ENCODE data around the gene BAIAP2.
A peak's percentile ranks its signal among the peaks of the same experiment; 100 is the strongest.
"Not testable (repeated sequence)": the region's sequence is repeated elsewhere in the genome, so short reads cannot be mapped to it uniquely, and the experiment has no call there.

BAIAP2 gene

DNA sequence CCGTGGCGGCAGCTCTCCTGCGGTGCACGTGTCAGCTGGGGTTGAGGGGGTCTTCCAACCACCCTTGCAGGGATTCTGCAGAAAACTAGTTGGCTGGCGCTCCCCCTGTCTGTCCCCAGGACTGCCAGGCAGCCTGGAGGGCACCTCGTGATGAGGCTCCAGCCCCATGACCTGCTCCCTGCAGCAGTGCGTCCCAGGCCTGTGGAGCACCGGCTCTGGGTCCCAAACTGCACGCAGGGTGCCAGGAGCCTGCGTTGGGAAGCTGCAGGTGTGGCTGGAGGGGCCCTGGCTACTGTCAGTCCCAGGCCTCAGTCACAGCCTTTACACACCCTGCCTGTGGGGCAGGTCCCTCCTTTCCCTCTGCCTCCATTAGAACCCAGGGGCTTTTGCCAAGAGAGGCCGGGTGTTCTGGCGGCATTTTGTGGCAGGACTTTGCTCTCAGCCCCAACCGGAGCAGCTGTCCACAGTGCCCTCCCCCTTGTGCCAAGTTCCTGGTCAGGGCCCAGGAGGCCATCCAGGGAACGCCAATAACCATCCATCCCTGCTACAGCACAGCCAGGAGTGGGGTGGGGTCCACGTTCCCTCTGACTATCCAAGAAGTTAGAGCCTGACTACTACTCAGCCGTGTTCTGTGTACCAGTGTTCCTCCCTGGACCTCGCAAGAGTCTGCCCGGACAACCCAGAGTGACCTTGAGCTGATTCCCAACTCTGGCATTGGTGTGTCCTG lies 34.2 kb upstream of the BAIAP2 start:
- DNase-seq (ENCODE audit: low read depth) = no peak

DNA sequence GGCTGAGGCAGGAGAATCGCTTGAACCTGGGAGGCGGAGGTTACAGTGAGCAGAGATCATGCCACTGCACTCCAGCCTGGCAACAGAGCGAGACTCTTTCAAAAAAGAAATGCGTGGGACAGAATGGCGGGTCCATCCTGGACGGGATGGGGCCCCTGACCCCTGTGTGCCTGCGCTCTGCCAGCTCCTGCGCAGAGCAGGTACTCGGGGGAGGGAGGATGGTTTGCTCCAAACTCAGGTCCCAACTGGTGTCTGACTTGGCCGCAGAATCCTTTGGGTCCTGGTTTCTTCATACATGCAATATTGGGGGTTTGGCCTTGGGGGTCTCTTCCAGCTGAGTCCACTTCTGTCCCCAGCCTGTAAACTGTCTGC lies 33.0 kb upstream of the BAIAP2 start:
- DNase-seq (ENCODE audit: low read depth) = no peak

DNA sequence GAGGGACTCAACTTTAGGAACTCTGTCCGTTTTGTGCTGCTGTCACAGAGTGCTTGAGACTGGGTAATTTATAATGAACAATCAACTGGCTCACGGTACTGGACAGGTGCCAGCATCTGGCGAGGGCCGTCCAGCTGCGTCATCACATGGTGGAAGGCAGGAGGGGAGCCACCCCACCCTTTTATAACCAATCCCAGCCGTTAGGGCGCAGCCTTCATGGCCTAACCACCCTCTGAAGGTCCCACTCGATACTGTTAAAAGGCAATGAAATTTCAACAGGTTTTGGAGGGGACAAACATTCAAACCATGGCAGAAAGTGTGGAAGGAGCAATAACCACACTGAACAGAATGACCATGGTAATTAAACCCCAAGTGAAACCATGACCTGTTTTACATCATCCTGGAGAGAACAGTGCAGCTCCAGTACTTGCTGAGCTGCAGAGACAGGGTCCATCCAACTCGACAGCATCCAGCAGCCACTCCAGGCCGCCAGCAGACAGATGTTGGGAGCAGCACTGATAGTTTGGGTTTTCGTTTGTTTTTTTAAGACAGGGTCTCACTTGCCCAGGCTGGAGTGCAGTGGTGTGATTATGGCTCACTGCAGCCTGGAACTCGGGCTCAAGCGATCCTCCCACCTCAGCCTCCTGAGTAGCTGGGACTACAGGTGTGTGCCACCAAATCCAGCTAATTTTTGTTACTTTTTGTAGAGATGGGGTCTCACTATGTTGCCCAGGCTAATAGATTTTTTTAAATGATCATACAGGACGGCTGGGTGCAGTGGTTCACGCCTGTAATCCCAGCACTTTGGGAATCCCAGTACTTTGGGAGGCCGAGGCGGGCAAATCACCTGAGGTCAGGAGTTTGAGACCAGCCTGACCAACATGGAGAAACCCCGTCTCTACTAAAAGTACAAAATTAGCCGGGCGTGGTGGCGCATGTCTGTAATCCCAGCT lies 32.3 kb upstream of the BAIAP2 start:
- DNase-seq (ENCODE audit: low read depth) = no peak

DNA sequence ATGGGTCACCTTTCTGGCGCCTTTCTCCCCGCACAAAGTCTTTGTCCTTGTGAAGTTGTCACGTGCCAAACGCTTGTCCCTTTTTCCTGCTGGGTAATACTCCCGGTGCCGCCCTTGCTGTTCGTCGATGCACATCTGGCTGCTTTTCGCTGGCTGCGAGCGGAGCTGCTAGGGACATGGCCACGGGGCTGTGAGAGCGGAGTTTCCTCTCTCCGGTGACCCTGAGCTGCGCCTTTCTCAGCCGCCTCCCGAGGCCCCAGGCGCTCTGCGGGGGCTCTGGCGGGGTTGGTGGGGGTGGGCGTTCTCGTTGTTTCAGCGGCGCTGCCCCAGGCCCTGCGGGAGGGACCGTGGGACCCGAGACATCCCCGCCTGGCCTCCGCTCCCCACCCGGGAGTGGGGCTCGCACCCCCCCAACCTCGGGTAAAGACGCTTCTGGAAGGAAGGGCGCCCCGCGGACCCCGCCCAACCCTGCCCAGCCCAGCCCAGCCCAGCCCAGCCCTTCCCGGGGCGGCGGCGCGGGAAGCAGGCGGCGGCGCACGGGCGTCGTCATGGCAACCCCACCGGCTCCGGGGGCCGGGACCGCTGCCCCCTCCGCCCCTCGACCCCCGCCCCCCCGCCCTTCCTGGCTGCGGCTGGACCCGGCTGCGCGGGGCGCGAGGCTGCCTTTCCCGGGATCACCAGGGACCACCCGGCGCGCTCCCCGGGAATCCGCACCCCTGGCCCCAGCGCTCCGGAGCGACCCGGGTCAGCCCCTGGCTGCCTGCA lies 31.1 kb upstream of the BAIAP2 start:
- no peak for DNase-seq (ENCODE audit: low read depth)

DNA sequence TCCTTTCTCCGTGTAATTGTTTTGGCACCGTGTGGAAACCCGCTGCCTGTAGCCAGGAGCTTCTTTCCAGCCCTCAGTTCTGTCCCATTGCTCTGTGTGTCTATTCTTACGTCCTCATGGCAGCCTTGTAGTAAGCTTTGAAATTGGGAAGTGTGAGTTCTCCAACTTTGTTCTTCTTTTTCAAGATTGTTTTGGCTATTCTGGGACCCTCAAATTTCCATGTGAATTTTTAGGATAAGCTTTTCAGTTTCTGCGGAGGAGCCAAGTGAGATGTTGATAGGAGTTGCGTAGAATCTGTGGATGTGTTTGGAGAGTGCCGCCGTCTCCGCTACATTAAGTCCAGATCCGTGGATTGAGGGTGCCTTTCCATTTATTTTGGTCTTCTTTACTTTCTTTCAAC lies 28.1 kb upstream of the BAIAP2 start:
- DNase-seq (ENCODE audit: low read depth) = no peak

DNA sequence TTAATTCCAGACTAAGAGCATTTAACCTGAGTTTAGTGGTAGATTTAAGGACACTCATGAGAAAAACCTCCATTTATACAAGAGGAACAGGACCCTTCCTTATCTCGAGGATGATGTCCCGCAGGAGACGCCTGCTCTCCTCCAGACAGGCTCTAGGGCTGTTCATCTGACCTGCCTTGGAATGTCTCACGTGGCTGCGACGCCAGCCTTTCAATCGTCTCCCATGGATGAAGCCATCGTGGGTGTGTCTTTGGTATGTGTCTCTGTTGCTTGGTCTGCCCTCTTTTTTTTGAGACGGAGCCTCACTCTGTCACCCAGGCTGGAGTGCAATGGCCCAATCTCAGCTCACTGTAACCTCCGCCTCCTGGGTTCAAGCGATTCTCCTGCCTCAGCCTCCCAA lies 26.8 kb upstream of the BAIAP2 start:
- DNase-seq (ENCODE audit: low read depth) = no peak

DNA sequence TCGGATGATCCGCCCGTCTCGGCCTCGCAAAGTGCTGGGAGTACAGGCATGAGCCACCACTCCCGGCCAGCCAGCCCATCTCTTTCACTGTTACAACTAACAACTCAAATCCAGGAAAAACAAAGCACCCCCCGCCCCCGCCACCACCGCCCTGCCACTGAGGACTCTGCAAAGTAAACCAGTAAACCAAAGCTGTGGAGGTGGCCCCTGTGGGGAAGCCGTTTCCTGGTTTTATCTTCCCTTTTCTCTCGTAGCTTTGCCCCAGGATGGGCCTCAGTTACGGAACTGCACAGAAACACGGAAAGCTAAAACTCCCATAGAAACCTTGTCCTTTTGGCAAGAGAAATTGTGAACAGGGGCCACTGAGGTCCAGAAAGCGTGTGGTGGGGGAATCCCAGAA lies 25.8 kb upstream of the BAIAP2 start:
- no peak for DNase-seq (ENCODE audit: low read depth)

DNA sequence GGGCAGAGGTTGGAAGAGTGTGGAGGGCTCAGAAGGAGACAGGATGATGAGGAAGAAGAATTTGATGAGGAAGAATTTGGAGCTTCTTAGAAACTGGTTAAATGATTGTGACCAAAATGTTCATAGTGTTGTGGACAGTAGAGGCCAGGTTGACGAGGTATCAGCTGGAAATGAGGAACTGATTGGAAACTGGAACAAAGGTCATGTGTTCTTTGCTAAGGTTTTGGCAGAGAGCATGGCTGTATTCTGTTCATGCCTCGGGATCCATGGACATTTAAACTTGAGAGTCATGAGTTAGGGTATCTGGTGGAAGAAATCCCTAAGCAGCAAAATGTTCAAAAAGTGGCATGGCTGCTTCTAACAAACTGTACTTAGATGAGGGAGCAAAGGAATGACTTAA lies 24.0 kb upstream of the BAIAP2 start:
- DNase-seq (ENCODE audit: low read depth) = no peak

DNA sequence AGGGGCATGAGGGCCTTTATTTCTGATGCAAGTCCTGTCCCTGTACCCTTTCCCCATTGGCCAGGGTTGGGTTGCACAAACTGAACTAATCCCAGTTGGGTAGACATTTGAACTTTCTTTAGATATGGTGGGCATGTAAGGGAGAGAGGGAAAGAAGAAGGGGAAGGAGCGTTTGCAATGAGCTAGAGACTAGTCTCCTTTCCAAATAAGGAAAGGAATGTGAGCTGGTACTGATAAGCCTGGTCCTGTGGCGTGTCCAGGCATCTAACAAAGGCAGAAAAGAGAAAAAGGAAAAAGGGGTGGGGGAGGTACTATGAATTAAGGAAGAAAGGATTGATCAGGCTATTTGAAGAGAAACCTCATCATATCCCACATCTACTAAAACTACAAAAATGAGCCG lies 23.0 kb upstream of the BAIAP2 start:
- DNase-seq (ENCODE audit: low read depth) = no peak

DNA sequence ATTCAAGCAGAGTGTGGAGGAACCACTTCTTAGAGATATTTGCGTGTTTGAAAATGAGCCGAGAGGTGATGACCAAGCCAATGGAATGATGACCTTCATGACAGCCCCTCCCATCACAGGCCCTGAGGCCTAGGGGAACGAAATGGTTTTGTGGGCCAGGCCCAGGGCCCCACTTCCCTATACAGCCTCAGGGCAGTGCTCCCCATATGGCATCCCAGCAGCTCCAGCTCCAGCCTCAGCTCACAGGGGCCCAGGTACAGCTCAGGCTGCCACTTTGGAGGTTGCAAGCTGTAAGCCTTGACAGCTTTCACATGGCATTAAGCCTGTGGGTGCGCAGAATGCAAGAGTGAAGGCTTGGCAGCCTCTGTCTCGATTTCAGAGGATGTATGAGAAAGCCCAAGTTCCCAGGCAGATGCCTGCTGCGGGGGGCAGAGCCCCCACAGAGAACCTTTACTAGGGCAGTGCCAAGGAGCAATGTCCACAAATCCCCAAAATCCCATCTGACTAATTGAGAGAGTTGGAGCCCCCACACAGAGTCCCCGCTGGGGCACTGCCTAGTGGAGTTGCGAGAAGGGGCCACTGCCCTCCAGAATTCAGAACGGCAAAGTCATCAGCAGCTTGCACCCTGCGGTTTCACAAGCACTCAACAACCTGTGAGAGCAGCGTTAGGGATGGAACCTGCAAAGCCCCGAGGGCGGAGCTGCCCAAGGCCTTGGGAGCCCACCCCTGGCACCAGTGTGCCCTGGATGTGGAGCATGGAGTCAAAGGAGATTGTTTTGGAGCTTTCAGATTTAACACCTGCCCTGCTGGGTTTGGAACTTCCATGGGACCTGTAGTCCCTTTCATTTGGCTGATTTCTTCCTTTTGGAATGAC lies 22.1 kb upstream of the BAIAP2 start:
- no peak for DNase-seq (ENCODE audit: low read depth)

DNA sequence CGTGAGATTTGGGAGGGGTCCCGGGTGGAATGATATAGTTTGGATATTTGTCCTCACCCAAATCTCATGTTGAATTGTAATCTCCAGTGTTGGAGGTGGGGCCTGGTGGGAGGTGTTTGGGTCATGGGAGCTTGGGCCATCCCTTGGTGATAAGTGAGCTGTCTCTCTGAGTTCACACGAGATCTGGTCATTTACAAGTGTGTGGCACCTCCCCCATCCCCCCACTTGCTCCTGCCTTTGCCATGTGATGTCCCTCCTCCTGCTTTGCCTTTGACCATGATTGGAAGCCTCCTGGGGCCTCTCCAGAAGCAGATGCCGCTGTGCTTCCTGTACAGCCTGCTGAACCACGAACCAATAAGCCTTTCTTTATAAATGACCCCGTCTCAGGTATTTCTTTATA lies 21.3 kb upstream of the BAIAP2 start:
- no peak for DNase-seq (ENCODE audit: low read depth)

DNA sequence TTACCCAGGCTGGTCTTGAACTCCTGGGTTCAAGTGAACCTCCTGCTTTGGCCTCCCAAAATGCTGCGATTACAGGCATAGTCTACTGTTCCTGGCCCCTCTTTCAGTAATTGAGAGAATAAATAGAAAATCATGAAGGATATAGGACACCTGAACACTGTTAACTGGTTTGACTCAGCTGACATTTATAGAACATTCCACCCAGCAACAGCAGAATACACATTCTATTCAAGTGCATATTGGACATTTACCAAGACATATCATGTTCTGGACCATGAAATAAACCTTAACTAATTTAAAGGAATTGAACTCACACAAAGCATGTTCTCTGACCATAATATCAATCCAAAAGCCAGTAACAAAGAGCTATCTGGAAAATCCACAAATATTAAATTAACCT lies 19.8 kb upstream of the BAIAP2 start:
- DNase-seq (ENCODE audit: low read depth) = no peak

DNA sequence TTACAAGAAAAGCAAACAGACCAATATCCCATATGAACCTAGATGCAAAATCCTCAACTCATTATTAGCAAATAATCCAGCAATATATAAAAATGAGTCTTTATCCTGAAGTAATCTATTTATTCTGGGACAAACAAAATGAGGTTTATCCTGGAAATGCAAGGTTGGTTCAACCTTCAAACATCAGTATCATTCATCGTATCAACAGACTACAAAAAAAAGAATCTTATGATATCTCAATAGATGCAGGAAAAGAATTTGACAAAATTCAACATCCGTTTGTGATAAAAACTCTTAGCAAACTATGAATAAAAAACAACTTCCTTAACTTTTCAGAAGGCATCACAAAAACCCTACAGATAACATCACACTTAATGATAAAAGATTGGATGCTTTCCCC lies 18.4 kb upstream of the BAIAP2 start:
- DNase-seq (ENCODE audit: low read depth) = no peak

DNA sequence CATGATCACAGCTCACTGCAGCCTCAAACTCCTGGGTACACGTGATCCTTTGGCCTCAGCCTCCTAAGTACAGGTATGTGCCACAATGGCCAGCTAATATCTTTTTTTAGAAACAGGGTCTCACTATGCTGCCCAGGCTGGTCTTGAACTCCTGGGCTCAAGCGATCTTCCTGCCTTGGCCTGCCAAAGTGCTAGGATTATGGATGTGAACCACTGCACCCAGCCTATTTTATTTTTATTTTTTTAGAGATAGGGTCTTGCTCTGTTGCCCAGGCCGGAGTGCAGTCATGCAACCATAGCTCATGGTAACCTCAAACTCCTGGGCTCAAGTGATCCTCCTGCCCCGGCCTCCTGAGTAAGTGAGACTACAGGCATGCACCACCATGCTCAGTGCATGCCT lies 17.6 kb upstream of the BAIAP2 start:
- not testable (repeated sequence) for DNase-seq (ENCODE audit: low read depth)

DNA sequence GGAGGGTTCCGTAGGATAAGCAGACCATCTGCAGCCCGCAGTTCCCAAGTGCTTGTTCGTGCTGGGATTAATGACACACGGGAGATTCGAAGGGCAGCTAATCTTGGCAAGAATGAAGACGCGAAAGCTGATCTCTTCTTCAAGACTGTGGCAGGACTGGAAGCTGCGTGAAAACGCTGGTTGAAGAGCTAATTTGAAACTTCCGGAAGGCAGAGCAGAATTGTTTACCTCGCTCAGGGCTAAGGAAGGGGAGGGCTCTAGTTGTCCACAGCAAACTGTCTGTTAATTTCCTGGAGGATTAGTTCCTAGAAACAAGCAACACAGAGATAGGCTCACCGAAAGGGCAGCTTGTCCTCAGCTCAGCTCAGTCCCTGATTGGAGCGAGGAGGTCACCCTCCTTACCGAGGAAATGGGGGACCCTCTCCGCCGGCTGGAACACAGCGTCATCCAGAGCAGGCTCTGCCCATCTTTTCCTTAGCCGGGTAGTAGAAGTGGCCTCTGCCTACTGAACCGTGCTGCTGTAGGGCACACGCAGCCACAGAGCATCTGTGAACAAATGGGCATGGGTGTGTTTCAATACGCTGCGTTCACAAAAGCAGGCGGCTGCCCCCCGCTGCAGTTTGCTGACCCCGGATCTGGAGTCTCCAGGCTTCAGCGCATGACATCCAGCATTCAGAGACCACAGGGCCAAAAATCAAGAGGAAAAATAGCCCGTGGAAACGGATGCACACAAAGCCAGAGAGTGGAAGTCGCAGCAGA lies 16.7 kb upstream of the BAIAP2 start:
- peak; percentile 76 for DNase-seq (ENCODE audit: low read depth)

DNA sequence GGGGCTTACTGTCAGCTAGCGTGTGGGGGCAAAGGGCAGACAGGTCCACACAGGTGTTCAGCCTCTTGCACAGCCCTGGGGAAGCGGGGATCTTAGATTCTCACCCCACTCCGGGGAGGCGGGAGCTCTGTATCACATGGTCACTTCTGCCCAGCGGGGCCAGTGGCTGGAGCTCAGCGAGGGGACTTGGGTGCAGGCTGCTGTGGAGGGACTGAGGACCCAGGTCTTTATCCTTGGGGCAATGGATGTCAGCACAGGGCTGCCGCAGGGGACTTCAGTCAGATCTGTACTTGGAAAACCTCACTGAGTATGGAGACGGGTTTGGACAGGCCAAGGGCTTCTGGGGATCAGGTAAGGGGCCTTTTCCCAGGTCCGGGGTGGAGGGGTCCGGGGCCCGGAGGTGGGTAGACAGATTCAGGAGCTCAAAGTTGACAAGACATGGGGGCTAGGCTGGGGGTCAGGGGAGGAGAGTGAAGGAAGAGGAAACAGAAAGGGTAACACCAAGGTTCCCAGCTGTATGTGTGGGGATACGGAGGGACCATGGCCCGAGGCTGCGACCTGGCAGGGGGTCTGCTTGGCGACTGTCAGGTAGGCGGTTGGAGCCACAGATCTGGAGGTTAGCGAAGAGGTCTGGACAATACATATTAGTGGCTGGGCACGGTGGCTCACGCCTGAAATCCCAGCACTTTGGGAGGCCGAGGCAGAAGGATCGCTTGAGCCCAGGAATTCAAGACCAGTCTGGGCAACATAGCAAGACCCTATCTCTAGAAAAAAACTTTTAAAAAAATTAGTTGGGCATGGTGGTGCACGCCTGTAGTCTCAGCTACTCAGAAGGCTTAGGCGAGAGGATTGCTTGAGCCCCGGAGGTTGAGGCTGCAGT lies 15.1 kb upstream of the BAIAP2 start:
- no peak for DNase-seq (ENCODE audit: low read depth)

DNA sequence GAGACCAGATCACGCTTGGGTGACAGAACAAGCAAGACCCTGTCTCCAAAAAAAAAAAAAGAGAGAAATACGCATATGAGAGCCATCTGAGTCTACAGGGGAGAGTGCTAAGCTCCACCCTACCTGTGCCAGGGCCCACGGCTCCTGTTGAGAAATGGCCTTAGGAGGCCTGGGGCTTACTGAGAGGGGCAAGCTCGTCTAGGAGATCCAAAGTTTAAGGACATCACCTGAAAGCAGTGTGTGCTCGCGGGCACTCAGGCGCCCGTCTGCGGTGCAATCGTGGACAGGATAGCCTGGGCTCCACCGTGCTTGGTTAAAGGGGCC lies 14.5 kb upstream of the BAIAP2 start:
- no peak for DNase-seq (ENCODE audit: low read depth)

DNA sequence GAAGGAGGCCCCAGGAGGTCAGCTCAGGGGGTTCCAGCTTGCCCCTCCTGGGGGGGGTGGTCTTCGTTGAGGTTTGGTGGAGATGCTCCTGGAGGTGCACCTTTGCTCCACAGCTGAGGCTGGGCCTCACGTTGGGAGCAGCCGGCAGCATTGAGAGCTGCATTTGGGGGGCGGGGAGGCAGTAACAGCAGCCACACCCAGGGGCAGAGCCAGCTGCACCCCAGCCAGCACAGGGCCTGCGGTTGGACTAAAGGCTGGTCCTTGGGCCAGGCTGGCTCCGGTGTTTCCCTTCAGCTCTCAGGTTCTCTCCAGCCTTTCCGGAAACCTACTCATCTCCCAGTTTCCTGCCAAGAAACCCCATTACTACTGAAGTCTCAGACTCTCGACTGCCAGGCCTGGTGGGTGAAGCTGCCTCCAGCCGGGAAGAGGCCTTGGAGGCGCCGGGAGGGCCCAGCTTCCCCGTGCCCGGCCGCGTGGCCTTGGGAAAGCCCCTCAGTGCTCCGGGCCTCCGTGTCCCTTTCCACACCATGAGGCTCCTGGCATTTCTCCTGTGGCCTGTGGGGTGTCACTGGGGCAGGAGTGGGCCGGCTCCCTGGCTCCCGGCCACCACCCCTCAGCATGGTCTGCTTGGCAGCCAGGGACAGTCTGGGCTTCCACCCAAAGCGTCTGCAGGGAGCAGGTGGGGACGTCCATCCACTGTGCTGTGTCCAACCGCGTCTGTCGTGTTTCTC lies 14.0 kb upstream of the BAIAP2 start:
- DNase-seq (ENCODE audit: low read depth) = no peak

DNA sequence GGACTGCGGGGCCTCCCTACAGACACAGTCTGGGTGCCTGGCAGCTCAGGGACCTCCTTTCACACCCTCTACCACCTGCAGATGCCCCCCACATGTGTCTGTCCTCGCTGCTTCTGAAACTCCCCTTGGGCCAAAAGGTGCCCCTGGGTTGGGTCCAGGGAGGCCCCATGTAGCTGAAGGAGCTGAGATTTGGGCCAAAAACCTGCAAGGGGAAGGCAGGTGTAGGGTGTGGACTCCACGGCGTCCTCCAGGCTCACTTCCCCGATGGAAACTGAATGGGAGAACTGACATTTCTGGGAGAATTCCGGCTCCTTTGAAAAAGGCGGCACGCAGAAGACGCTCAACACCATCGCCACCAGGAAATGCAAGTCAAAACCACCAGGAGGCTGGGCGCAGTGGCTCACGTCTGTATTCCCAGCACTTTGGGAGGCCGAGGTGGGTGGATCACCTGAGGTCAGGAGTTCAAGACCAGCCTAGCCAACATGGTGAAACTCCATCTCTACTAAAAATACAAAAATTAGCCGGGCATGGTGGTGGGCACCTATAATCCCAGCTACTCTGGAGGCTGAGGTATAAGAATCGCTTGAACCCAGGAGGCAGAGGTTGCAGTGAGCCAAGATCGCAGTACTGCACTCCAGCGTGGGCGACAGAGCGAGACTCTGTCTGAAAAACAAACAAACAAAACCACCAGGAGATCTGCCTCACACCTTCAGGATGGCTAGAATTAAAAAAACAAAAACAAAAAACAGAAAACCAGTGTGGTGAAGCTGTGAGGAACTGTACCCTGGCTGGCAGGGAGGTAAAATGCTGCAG lies 13.2 kb upstream of the BAIAP2 start:
- no peak for DNase-seq (ENCODE audit: low read depth)
